ENCODE data around the gene RBFOX2.

Gene RBFOX2

GRCh38 chr22:35736166-35736565 lies 292.5 kb downstream of the RBFOX2 start:
- DNase-seq (ENCODE audit: low spot score) (no peak), ATAC-seq (ENCODE audit: low read depth) (0 out of 3 replicates have a peak, but pooled peaks have one; percentile 11)
- Histone ChIP-seq H3K27me3 (ENCODE audit: insufficient read depth, poor library complexity, severe bottlenecking) (no peaks in the 10 kb centered on the region), H3K27ac (ENCODE audit: poor library complexity, severe bottlenecking) (no peak overlapping the region), H3K9me3 (ENCODE audit: severe bottlenecking) (no peaks in the 10 kb centered on the region), H3K4me1 (ENCODE audit: insufficient read depth, poor library complexity, severe bottlenecking) (no peaks in the 10 kb centered on the region), H3K36me3 (ENCODE audit: low read depth) (0 out of 2 replicates have a peak, but pooled peaks cover 8% of the 10 kb centered on the region), H3K4me3 (ENCODE audit: severe bottlenecking) (no peak overlapping the region)
- no peak for TF ChIP-seq CTCF (IDR thresholded peaks at IDR 0.05; ENCODE audit: poor library complexity, severe bottlenecking)

GRCh38 chr22:35735542-35735941 lies 293.1 kb downstream of the RBFOX2 start:
- no peak overlapping the region for H3K4me3 ChIP-seq (ENCODE audit: severe bottlenecking)
- H3K9me3 ChIP-seq (ENCODE audit: severe bottlenecking), result no peaks in the 10 kb centered on the region
- no peaks in the 10 kb centered on the region for H3K27me3 ChIP-seq (ENCODE audit: insufficient read depth, poor library complexity, severe bottlenecking)
- 0 out of 2 replicates have a peak, but pooled peaks cover 3% of the 10 kb centered on the region for H3K36me3 ChIP-seq (ENCODE audit: low read depth)
- no peak for TF ChIP-seq CTCF (IDR thresholded peaks at IDR 0.05; ENCODE audit: poor library complexity, severe bottlenecking)
- DNase-seq (ENCODE audit: low spot score) (no peak), ATAC-seq (ENCODE audit: low read depth) (no peak)
- H3K27ac ChIP-seq (ENCODE audit: poor library complexity, severe bottlenecking), result no peak overlapping the region
- no peaks in the 10 kb centered on the region for H3K4me1 ChIP-seq (ENCODE audit: insufficient read depth, poor library complexity, severe bottlenecking)

- no peak for TF ChIP-seq CTCF (IDR thresholded peaks at IDR 0.05; ENCODE audit: poor library complexity, severe bottlenecking)
- DNase-seq (ENCODE audit: low spot score) (no peak), ATAC-seq (ENCODE audit: low read depth) (no peak)
- H3K4me3 ChIP-seq (ENCODE audit: severe bottlenecking), result no peak overlapping the region
- no peaks in the 10 kb centered on the region for H3K4me1 ChIP-seq (ENCODE audit: insufficient read depth, poor library complexity, severe bottlenecking)
- H3K36me3 ChIP-seq (ENCODE audit: low read depth), result no peaks in the 10 kb centered on the region
- H3K9me3 ChIP-seq (ENCODE audit: severe bottlenecking), result no peaks in the 10 kb centered on the region
- no peaks in the 10 kb centered on the region for H3K27me3 ChIP-seq (ENCODE audit: insufficient read depth, poor library complexity, severe bottlenecking)
- H3K27ac ChIP-seq (ENCODE audit: poor library complexity, severe bottlenecking), result no peak overlapping the region
These were observed 294.2 kb downstream of the RBFOX2 start for GRCh38 chr22:35734517-35734827.

- Histone ChIP-seq H3K9me3 (ENCODE audit: severe bottlenecking) (no peaks in the 10 kb centered on the region), H3K27me3 (ENCODE audit: insufficient read depth, poor library complexity, severe bottlenecking) (no peaks in the 10 kb centered on the region), H3K4me1 (ENCODE audit: insufficient read depth, poor library complexity, severe bottlenecking) (no peaks in the 10 kb centered on the region), H3K4me3 (ENCODE audit: severe bottlenecking) (no peak overlapping the region), H3K27ac (ENCODE audit: poor library complexity, severe bottlenecking) (no peak overlapping the region), H3K36me3 (ENCODE audit: low read depth) (no peaks in the 10 kb centered on the region)
- no peak for TF ChIP-seq CTCF (IDR thresholded peaks at IDR 0.05; ENCODE audit: poor library complexity, severe bottlenecking)
- ATAC-seq (ENCODE audit: low read depth) (no peak), DNase-seq (ENCODE audit: low spot score) (no peak)
These were observed 294.7 kb downstream of the RBFOX2 start for GRCh38 chr22:35733791-35734516.

GRCh38 chr22:35733036-35733435 lies 295.6 kb downstream of the RBFOX2 start:
- no peaks in the 10 kb centered on the region for H3K36me3 ChIP-seq (ENCODE audit: low read depth)
- H3K9me3 ChIP-seq (ENCODE audit: severe bottlenecking), result no peaks in the 10 kb centered on the region
- no peak for TF ChIP-seq CTCF (IDR thresholded peaks at IDR 0.05; ENCODE audit: poor library complexity, severe bottlenecking)
- H3K4me1 ChIP-seq (ENCODE audit: insufficient read depth, poor library complexity, severe bottlenecking), result no peaks in the 10 kb centered on the region
- H3K27ac ChIP-seq (ENCODE audit: poor library complexity, severe bottlenecking), result no peak overlapping the region
- no peaks in the 10 kb centered on the region for H3K27me3 ChIP-seq (ENCODE audit: insufficient read depth, poor library complexity, severe bottlenecking)
- no peak for ATAC-seq (ENCODE audit: low read depth)
- DNase-seq (ENCODE audit: low spot score), result no peak
- no peak overlapping the region for H3K4me3 ChIP-seq (ENCODE audit: severe bottlenecking)

Measured in RWPE2 (cell line).